Subcutaneous abdominal adipose tissue (tissue), 5 donors: Measurements from ENCODE around the gene AQP7.

ENCODE experiments used
- H3K27ac ChIP-seq: one replicate; pipeline ENCODE4 v1.7.0; 2013; ENCODE audit warnings: low read depth, mild to moderate bottlenecking, inconsistent platforms, low read length, moderate library complexity
- H3K27me3 ChIP-seq, 5 donors: one replicate each; pipeline ENCODE4 v1.7.0; 2013; ENCODE audit warnings: low read length in 5 of 5, inconsistent platforms in 1 of 5; ENCODE audit not compliant: control insufficient read depth in 5 of 5, insufficient read depth in 4 of 5
- H3K36me3 ChIP-seq, 5 donors: one replicate each; pipeline ENCODE4 v1.7.0; 2013; ENCODE audit warnings: low read length in 5 of 5; ENCODE audit not compliant: control insufficient read depth in 5 of 5, insufficient read depth in 5 of 5
- H3K4me1 ChIP-seq, 5 donors: one replicate each; pipeline ENCODE4 v1.7.0; 2013; ENCODE audit warnings: low read length in 5 of 5, mild to moderate bottlenecking in 3 of 5, moderate library complexity in 1 of 5; ENCODE audit not compliant: control insufficient read depth in 5 of 5, insufficient read depth in 5 of 5
- H3K4me3 ChIP-seq, 5 donors: one replicate each; pipeline ENCODE4 v1.7.0; 2013; ENCODE audit warnings: low read length in 5 of 5, low read depth in 1 of 5
- H3K9ac ChIP-seq, 5 donors: one replicate each; pipeline ENCODE4 v1.7.0; 2013; ENCODE audit warnings: low read length in 5 of 5, mild to moderate bottlenecking in 4 of 5, moderate library complexity in 3 of 5
- H3K9me3 ChIP-seq, 5 donors: one replicate each; pipeline ENCODE4 v1.7.0; 2013; ENCODE audit warnings: low read length in 5 of 5; ENCODE audit not compliant: control insufficient read depth in 5 of 5
- donor health status: healthy.
- donor health status: healthy.
- donor health status: healthy.
- donor health status: healthy.
- donor health status: healthy.

Gene AQP7

DNA sequence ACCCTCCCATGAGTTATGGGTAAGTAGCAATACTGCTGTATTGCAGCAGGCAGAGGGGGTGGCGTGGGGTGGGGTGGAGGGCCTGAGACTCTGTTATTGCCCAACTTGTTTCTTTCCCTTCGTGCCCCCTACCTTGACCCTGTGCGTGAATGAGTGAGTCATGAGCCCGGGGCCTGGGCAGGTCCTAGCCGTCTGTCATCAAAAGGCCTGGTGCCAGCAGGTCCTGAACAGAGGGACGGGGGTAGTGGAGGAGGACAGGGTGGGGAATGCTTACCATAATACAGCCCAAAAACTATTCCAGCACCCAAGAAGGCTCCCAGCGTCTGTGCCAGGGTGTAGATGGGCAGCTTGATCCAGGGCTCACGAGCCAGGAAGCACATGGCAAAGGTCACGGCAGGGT, 40.7 kb upstream of the AQP7 start:
- H3K4me3 ChIP-seq = no peak overlapping the region
- no peak overlapping the region for H3K27ac ChIP-seq
- no peak overlapping the region for H3K9ac ChIP-seq
- peaks cover 0 to 7% (median 4%) of the 10 kb centered on the region in 5 donors for H3K27me3 ChIP-seq
- peaks cover 2 to 28% (median 14%) of the 10 kb centered on the region in 5 donors for H3K4me1 ChIP-seq
- H3K9me3 ChIP-seq = no peaks in the 10 kb centered on the region
- H3K36me3 ChIP-seq = no peaks in the 10 kb centered on the region

DNA sequence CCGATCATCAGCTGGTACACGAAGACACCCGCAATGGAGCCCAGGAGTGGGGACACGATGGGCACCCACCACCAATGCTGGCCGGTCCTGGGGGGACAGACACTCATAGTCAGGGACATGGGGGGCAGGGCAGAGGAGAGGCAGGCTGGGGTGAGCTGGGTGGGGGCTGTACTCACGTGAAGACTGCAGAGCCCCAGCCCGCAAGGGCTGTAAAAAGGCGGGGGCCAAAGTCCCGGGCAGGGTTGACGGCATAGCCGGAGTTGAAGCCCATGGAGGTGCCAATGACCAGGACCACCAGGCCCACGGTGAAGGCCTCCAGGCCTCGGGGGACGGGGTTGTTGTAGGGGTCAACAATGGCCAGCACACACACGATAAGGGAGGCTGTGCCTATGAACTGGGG, 39.8 kb upstream of the AQP7 start:
- Histone ChIP-seq H3K27me3 (peaks cover 0 to 5% (median 0%) of the 10 kb centered on the region in 5 donors), H3K4me3 (no peak overlapping the region), H3K9me3 (no peaks in the 10 kb centered on the region), H3K9ac (no peak overlapping the region), H3K36me3 (no peaks in the 10 kb centered on the region), H3K27ac (no peak overlapping the region), H3K4me1 (peaks cover 0 to 20% (median 7%) of the 10 kb centered on the region in 5 donors)

DNA sequence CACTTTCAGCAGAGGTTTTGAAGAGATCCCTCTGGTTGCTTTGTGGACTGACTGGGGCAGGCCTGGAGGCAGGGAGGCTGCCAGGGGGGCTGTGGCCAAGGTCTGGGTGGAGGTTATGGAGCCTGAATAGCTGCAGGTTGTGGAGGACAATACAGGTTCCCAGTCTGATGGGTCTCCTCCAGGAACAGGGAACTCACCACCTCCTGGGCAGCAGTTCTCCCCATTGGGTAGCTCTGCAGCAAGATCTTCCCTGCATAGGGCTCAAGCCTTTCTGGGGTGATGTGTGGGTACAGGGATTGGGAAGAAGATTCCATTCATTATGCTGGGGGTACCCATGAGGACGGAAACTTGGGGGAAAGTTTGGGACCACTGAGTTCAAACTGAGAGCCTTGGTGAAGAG, 38.2 kb upstream of the AQP7 start:
- no peak overlapping the region for H3K27ac ChIP-seq
- no peaks in the 10 kb centered on the region for H3K36me3 ChIP-seq

DNA sequence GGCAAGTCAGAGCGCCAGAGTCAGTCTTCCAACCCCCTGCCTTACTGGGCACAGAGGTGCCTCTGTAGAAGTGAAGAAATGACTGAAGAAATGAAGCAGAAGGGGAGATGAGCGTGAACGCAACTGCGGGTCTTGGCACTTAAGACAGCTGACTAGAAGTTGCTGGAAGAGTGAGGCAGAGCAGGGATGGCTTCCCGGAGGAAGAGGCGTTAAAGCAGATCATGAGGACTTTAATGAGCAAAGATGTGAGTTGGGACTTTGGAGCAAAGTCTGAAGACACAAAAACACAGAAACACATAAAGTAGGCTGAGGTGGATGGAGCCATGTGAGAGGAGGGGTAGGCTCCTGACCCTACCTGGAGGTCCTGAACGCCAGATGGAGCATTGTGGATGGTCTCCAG, 37.8 kb upstream of the AQP7 start:
- Histone ChIP-seq H3K36me3 (no peaks in the 10 kb centered on the region), H3K9me3 (no peaks in the 10 kb centered on the region), H3K4me3 (no peak overlapping the region), H3K4me1 (peaks cover 0 to 23% (median 7%) of the 10 kb centered on the region in 5 donors), H3K27me3 (peaks cover 4 to 9% (median 6%) of the 10 kb centered on the region in 5 donors), H3K9ac (no peak overlapping the region), H3K27ac (no peak overlapping the region)

More for the DNA sequence above, 38.2 kb upstream of the AQP7 start:
- H3K9ac ChIP-seq = no peak overlapping the region
- peaks cover 2 to 8% (median 5%) of the 10 kb centered on the region in 5 donors for H3K27me3 ChIP-seq
- H3K4me1 ChIP-seq = peaks cover 0 to 23% (median 7%) of the 10 kb centered on the region in 5 donors
- H3K9me3 ChIP-seq = no peaks in the 10 kb centered on the region
- H3K4me3 ChIP-seq = no peak overlapping the region

DNA sequence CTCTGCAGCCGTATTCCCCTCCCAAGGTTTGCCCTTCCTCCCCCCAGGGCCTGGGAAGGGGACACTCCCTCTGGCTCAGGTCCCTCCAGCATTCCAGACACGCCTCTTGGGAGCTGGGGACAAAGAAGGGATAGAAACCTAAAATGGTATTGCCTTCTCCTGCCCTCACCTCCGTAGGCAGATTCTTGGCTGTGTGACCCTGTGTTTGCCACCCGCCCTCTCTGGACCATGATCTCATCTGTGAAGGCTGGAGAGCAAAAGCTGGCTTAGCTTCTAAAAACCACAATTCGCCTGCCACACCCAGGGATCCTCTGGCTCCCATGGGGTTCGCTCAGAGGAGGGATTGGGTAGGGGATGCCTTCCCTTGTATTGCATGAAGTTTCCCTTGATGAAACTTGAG, 37.4 kb upstream of the AQP7 start:
- Histone ChIP-seq H3K9me3 (no peaks in the 10 kb centered on the region), H3K36me3 (no peaks in the 10 kb centered on the region), H3K4me1 (peaks cover 0 to 23% (median 7%) of the 10 kb centered on the region in 5 donors), H3K27ac (no peak overlapping the region), H3K4me3 (no peak overlapping the region), H3K27me3 (peaks cover 5 to 13% (median 9%) of the 10 kb centered on the region in 5 donors), H3K9ac (no peak overlapping the region)

DNA sequence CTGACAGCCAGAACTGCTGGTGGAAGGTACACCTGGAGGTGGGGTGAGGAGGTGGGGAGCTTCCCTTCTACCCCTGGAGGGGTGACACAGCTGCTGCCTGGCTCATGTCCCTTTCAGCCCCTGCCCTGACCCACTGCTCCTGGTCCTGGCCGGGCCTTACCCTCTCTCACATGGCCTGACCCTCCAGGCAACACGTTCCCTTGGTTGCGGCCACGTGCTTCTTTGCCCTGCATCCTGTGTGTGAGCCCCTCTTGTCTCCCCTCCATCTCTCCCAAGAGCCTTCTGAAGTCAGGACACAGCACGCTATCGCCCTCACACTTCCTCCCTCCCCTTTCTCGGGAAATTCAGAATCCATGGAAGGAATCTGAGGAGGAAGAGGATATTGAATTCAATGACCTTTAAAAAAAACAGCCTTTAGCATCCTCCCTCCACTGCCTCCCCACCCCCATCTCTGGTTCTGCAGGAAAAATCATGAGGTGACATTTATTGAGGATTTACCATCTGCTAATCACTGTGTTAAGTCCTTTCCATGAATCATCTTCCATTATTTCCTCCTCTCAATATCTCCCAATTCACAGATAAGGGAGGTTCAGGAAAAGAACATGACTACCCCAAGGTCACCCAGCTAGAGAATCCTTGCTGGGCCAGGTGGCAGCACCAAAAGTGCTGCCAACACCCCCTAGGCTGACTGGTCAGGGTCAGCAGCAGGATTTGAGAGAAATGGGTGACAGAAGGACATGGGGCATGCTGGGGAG, 36.7 kb upstream of the AQP7 start:
- no peak overlapping the region for H3K27ac ChIP-seq
- no peak overlapping the region for H3K9ac ChIP-seq
- H3K4me3 ChIP-seq = no peak overlapping the region
- no peaks in the 10 kb centered on the region for H3K36me3 ChIP-seq
- H3K9me3 ChIP-seq = no peaks in the 10 kb centered on the region
- peaks cover 0 to 23% (median 7%) of the 10 kb centered on the region in 5 donors for H3K4me1 ChIP-seq
- peaks cover 5 to 14% (median 13%) of the 10 kb centered on the region in 5 donors for H3K27me3 ChIP-seq

DNA sequence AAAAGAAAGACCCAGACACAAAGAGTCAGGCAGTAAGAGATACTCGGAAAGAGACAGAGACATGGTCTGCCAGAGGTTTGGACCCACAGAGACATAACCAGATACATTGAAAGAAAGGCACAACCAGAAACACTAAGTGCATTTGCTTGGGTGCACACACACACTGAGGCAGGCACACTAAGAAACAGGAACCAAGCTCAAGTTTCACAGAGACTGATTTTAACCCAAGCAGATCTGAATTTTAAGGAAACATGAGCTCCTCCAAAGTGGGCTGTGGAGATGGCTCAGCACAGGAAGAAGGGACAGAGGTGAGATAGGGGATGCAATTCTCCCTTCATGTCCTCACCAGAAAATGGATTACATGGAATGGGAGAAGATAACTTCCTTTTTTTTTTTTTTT, 35.5 kb upstream of the AQP7 start:
- peaks cover 3 to 14% (median 13%) of the 10 kb centered on the region in 5 donors for H3K27me3 ChIP-seq
- H3K9ac ChIP-seq = no peak overlapping the region
- H3K27ac ChIP-seq = no peak overlapping the region
- peaks cover 0 to 23% (median 7%) of the 10 kb centered on the region in 5 donors for H3K4me1 ChIP-seq
- H3K36me3 ChIP-seq = no peaks in the 10 kb centered on the region
- no peaks in the 10 kb centered on the region for H3K9me3 ChIP-seq
- H3K4me3 ChIP-seq = no peak overlapping the region

DNA sequence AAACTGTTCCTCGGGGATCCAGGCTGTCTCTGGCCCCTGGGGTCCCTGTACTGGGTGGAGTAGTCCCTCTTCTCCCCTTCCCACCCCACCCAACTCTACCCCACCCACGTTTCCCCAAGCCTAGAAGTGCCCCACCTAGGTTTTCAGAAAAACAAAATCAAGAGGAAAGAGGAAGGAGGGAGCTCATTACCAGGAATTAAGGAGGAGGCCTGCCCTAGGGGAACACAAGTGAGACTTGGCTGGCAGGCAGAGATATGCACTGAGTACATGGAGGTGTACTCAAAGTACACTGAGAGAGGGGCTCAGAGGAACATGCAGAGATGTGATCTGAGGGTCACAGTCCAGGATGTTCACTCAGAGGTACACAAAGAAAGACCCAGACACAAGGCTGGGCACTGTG, 34.8 kb upstream of the AQP7 start:
- Histone ChIP-seq H3K9ac (no peak overlapping the region), H3K9me3 (no peaks in the 10 kb centered on the region), H3K27me3 (peaks cover 3 to 14% (median 13%) of the 10 kb centered on the region in 5 donors), H3K4me3 (no peak overlapping the region), H3K4me1 (peaks cover 0 to 23% (median 7%) of the 10 kb centered on the region in 5 donors), H3K27ac (no peak overlapping the region), H3K36me3 (no peaks in the 10 kb centered on the region)

DNA sequence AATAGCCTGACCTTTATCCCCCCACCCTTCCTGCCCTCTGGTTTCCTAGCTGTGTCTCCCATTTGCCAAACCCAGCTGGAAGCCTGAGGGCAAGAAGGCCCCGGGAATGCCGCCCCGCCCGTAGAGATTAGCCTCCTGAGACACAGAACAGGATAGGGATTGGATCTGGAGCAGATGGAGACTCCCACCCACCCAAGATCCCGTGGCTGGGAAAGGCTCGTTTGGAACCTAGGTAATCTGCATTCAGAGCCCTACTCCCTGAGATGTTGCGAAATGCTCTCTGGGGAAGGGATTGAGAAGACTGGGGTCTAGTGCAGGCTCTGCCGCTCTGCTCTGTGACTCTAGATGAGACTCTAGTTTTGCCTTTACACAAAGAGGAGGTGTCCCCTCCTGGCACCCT, 34.1 kb upstream of the AQP7 start:
- no peak overlapping the region for H3K27ac ChIP-seq
- H3K4me1 ChIP-seq = peaks cover 0 to 23% (median 7%) of the 10 kb centered on the region in 5 donors
- no peaks in the 10 kb centered on the region for H3K9me3 ChIP-seq
- no peak overlapping the region for H3K4me3 ChIP-seq
- peaks cover 3 to 14% (median 13%) of the 10 kb centered on the region in 5 donors for H3K27me3 ChIP-seq
- H3K36me3 ChIP-seq = no peaks in the 10 kb centered on the region
- H3K9ac ChIP-seq = no peak overlapping the region

DNA sequence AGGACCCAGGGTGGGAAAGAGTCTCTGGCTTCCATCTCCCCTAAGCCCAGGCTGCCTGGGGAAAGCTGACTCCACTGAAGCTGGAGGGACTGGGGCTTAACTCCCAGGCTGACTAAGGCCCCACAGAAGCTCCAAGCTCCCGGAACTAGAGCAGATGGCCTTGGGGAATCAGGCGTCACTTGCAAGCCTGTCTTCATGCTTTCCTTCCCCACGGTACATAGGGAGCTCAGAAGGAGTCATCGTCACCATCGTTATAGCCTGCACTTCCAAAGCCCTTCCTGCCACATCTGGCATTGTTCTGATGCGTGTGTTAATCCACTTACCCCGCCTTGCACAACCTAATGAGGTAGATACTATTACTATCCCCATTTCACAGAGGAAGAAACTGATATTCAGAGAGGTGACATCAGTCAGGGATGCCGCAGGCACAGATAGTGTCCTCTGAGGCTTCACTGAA, 33.5 kb upstream of the AQP7 start:
- no peak overlapping the region for H3K27ac ChIP-seq
- no peaks in the 10 kb centered on the region for H3K36me3 ChIP-seq
- peaks cover 0 to 23% (median 7%) of the 10 kb centered on the region in 5 donors for H3K4me1 ChIP-seq
- no peaks in the 10 kb centered on the region for H3K9me3 ChIP-seq
- H3K9ac ChIP-seq = peak overlapping the region in 1 of 5 donors; percentile 13
- peaks cover 3 to 14% (median 13%) of the 10 kb centered on the region in 5 donors for H3K27me3 ChIP-seq
- H3K4me3 ChIP-seq = no peak overlapping the region
